Astrocyte of the hippocampus (primary cell): ENCODE measurements around the gene TBC1D13.
A peak's percentile ranks its signal among the peaks of the same experiment; 100 is the strongest.
"Not testable (repeated sequence)": the region's sequence is repeated elsewhere in the genome, so short reads cannot be mapped to it uniquely, and the experiment has no call there.

Experiments used
- DNase-seq: peaks from one replicate; pipeline ENCODE4 v3.0.0; 2011; ENCODE audit warnings: low read depth, low spot score

The TBC1D13 gene, protein sequence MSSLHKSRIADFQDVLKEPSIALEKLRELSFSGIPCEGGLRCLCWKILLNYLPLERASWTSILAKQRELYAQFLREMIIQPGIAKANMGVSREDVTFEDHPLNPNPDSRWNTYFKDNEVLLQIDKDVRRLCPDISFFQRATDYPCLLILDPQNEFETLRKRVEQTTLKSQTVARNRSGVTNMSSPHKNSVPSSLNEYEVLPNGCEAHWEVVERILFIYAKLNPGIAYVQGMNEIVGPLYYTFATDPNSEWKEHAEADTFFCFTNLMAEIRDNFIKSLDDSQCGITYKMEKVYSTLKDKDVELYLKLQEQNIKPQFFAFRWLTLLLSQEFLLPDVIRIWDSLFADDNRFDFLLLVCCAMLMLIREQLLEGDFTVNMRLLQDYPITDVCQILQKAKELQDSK

DNA sequence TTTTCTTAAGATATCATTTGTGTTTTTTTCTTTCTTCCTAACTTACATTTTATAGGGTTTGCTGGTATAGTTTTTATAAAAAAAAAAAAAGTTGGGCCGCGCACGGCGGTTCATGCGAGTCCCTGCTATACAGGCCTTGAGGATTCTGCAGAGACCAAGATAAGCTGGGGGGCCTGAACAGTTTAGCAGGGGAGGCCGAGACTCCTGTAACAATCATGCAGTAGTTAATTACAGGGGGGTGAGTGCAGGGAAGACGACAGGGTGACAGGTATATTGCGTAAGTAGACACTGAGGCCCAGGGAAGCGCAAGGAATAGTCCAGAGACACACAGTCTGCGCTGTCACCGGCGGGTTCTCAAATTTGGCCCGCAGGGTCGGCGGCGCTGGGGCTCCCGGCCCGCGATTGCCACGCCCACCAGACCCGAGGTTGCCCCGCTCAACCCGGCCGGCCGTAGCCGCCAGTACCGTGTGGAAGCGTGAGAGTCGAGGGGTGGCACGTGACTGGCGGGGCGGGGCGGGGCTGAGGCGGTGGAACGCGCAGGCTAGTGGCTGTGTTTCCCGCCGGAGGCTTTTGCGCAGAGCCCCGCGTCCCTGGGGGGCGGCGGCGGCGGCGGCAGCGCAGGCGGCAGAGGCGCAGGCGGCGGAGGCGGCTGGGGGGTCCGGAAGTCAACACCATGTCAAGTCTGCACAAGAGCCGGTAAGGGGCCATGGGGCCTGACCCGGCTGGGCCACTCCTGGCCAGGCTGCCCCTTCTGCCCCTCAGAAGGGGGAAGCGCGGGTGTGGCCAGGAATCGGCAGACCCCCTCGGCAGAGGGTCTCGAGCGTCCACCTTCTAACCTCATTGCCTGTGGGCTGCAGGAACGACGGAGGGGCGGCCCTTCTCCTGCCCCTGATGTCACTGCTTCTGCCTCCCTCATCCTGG lies at the start of gene TBC1D13:
Gene TBC1D13 (plus strand): TSS at position 573 of the 921 bp plus-strand sequence. CDS start 101 bp downstream, at position 674.
- DNase-seq: peak; percentile 93

DNA sequence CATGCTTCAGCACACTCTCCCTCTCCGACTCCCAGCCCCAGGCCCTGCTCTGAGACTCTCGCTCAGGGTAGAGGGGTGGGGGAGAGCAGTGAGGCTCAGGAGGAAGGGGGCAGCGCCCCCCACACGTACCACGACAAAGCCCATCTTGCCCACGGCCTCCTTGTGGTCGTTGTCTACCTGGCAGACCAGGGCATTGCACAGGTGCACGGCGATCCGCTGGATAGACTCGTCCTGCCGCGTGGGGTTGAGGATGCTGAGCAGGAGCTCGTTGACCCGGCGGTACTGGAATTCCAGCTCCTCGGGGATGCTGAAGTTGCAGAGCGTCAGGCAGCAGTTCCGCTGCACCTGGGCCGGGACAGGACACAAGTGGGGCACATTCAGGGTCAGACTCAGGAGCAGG lies 44.7 kb upstream of the TBC1D13 start:
- no peak for DNase-seq

DNA sequence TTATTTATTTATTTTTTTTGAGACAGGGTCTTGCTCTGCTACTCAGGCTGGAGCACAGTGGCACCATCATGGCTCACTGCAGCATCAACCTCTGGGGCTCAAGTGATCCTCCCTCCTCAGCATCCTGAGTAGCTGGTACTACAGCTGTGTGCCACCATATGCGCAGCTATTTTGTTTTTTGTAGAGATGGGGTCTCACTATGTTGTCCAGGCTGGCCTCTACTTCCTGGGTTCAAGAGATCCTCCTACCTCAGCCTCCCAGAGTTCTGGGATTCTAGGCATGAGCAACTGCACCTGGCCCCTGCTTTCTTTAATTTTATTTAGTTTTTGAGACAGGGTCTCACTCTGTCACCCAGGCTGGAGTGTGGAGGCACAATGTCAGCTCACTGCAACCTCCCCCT lies 43.6 kb upstream of the TBC1D13 start:
- DNase-seq: no peak

DNA sequence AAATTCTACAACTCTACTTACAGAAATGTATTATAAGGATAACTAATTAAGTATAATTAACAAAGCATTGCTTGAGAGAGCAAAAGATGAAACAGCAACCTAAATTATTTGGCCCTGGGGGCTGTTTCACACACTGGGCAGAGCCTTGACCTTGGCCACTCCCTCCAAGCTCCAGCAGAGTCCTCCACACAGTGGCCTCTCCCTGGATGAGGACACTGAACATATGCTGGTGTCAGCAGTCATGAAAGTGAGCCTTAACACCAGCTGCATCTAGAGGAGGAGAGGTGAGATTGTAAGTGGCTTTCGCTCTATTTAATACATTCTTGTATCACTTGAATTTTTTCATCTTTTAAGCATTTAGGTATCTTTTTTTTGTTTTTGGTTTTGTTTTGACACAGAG lies 39.8 kb upstream of the TBC1D13 start:
- DNase-seq: no peak

DNA sequence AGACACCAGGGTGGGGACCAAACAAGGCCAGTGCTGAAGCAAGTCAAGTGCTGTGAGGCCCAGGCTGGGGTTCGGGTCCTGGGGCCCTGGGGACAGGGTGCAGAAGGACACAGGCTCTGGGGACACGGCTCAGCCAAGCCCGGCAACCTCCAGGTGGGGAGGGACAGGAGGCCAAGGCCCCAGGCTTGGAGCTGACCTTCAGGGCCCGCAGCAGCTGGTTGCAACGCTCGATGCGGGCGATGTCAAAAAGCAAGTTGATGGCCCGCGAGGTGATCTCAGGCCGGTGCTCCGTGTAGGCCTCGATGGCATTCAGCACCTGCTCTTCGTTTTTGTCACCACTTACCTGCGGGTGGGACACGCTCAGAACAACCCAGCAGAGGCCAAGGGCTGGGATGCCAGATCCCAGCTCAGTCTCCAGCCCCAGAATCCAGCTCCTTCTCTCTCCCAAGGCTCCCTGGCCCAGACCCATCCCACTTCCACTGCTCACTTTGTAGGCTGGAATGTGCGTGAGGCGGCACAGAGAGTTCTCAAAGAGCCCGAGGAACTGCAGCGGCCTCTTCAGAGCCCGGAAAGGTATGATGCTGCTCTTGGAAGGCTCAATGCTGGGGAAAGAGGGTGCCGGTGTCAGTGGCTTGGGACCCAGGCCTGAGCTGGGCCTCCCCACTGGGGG lies 36.0 kb upstream of the TBC1D13 start:
- no peak for DNase-seq

DNA sequence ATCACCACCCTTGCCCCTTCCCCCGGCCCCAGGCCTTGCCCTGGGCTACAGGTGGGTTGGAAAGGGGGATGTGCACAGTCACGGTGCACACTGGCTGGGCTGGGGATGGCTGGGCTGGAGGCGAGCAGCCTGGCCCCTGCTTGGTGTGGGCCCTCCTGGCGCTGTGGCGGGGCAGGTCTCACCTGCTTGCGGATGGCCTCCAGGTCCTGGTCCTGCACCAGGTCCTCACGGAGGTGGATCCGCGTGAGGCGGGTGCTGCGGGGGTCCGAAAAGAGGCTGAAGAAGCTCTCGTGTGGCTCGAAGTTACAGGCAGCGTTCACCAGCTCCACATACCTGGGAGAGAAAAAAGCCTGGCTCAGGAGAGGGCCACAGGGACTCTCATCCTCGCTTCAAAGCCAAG lies 33.4 kb upstream of the TBC1D13 start:
- no peak for DNase-seq

DNA sequence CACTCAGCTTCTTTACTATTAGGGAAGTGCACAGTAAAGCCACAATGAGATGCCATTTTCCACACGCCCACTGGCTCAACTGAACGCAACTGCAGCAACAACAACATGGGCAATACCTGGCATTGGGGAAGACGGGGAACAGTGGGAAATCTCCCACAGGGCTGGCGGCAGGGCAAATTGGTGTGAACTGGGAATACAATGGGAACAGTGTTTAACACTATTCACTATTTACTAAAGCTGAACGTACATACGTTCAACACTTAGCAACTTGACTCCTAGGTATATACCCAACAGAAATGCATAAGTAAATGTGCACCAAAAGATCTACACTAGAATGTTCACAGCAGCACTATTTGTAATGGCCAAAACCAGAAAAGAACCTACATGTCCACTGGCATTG lies 29.5 kb upstream of the TBC1D13 start:
- DNase-seq: no peak

DNA sequence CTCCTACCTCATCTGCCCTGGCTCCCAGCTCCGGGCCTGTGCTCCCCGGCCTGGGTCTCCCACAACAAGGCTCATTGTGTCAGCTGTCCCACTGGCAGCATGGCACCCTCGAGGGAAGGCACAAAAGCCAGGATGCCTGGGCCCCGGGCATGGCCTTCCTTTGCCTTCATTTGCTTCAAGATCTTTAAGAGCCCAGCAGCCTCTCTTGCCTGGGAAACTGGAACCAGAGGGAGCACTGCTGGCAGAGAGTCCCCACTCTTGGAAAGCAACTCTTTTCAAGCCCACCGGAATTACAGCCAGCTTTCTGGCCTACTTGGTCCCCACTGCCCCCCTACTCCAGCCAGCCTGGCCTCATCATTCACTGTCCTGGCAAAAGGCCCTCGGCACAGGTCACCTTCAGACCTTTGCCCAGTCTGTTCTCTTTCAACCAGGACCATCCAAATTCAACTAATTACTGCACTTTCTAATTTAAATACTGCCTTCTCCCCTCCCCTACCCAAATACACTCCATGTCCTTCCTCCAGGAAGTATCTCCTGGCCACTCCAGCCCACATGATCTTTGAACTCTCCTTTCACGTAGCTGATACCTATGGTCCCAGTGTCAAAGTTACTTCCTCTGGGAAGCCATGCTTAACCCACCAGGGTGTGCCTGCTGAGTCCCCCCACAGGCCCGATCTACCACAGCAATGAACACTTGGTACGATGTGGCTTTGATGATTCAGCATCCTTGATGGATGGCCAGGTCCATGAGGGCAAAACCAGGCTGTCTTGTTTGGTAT lies 24.2 kb upstream of the TBC1D13 start:
- DNase-seq: peak; percentile 24

DNA sequence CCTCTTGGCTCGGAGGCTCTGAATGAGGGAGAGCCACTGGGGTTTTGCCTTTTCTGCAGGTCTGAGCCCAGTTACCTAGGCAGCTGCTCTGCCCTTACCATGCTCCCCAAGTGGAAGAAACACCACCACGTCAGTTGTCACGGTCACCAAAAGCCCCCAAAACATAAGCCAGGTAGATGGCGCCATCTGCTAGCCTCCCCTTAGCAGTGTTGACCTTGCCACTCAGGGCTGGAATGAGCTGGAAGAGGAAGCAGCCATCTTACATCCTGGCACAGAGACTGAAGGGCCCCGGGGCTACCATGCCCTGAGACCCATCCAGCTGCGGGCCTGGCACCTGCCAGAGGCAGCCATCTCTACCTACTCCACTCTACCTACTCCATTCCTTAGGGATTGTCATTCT lies 22.7 kb upstream of the TBC1D13 start:
- no peak for DNase-seq

DNA sequence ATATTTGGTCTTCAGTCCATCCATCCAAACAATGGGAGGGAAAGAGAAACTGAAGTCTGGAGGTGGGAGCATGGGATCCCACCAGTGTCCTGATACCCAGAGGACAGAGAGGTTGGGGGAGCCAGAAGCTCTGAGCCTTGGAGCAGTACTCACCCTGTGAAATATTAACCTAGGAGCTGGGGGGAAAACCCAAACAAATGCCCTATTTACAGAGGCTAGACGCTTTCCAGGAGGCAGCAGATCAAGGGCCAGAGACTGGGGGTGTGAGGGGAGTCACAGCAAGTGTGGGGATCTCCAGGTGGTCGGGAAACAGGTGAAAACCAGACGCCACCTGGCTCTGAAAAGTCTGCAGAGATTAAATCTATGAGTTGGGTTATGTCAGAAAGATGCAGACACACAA lies 21.6 kb upstream of the TBC1D13 start:
- no peak for DNase-seq

DNA sequence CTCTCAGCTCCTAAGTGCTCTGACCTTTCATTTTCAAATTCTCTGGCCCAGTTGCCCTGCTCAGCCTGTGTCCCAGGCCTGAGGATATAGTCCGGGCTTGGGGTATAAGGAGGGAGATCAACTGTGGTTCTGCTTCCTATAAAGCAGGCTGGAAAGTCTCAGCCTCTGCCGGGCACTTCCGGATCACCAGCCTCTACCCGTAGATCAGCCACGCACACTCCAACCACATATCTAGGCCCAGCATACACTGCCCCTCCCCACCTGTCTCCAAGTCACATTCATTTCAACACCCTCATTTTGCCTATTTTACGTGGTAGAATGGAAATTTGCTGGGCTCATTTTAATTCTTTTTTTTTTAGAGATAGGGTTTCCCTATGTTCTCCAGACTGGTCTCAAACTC lies 18.4 kb upstream of the TBC1D13 start:
- DNase-seq: no peak

DNA sequence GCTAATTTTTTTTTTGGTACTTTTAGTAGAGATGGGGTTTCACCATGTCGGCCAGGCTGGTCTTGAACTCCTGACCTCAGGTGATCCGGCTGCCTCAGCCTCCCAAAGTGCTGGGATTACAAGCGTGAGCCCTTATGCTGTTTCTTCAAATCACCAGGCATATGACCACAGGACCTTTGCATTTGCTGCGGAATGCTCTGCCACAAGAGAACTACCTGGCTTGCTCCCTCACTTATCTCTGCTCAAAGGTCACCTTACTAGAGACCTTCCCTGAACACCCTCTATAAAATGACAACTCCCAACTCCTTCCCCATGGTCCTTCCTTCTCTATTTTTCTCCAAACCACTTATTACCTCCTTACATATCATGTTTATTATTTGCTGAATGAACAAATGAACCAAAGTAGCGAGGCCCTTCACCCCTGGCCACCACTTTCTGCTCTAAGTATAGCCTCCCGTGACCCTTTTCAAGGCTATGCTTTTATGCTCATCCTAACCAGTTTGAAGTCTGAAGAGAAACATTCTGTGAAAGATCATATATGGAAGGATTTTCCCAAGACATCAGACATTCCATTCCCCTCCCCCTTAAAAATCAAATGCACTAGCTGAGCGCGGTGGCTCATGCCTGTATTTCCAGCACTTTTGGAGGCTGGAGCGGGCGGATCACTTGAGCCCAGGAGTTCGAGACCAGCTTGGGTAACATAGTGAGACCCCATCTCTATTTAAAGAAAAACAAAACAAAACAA lies 16.6 kb upstream of the TBC1D13 start:
- no peak for DNase-seq

DNA sequence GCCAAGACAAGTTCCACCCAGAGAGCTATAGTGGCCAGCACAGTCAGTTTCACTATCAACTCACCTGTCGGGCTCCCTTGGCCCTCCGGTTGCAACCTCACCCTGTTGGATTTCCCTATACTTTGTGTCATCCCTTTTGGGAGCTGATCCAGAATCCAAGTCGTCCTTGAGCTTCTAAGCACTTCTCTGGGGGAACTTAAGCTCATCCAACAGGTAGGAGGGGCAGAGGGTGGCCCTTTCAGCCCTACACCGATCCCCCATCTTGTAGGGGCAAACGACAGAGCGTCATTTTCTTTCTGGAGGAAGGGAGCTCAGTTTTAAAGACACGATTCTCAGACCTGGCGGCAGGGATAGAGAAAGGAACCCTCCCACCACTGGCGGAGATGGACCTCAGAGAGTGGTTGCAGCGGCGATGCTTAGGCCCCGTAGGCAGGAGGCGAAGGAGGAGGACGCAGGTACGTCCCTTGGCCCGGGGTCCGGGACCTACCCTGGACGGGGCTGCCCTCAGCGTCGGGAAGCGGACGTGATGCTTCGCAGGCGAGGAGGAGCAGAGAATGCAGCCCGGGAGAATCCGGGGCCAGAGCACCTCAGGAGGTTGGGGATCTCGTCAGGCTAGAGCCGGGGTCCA lies 15.8 kb upstream of the TBC1D13 start:
- DNase-seq: peak; percentile 55

DNA sequence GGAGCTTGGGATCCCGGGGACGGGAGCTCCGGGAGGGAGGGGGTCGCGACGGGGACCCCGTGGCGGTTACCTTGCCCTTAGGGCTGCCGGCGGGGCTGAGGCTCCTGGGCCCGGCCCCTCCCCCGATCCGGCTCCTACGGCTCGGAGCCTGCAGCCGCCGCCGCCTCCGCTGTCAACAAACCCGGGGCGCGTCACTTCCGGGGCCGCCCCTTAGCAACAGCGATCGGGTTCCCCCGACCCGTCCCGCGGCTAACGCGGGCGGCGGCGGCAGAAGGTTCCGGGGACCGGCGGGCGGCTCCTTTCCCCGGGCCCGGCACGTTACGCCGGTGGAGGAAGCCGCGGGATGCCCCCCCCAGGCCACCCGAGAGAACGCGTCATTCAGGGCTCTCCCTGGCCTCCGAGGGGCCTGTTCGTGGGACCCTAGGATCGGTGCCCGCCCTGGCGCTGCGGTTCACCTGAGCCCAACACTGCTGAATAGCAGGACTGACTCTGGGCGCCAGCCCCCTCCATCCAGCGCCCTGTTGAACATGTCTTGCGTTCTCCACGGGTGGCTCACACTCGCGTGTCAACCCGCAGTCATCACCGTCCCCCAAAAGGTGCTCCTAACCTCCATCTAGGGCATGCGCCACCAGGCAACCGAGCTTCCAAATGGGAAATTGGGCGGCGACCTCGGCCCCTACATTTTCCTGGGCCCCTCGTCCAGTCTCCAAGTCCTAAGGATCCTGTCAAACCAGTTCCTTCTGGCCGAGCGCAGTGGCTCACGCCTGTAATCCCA lies 15.1 kb upstream of the TBC1D13 start, which contains the start of gene ZER1:
Gene ZER1 (minus strand): TSS at position 183 of the 775 bp plus-strand sequence. CDS start 16,362 bp downstream, outside the sequence.
- peak; percentile 97 for DNase-seq

DNA sequence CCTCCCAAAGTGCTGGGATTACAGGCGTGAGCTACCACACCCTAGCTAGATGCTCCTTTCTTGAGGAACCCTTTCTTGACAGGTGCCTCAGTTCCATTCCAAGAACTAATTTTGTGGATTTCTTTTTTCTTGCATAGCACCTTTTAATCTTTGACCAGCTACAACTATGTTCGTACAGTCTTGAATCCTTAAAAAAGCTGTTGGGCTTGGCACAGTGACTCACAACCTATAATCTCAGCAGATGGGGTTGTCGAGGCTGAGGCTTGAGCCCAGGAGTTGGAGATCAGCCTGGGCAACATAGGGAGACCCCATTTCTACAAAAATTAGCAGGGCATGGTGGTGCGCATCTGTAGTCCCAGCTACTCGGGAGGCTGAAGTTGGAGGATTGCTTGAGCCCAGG lies 14.0 kb upstream of the TBC1D13 start:
- DNase-seq: no peak

DNA sequence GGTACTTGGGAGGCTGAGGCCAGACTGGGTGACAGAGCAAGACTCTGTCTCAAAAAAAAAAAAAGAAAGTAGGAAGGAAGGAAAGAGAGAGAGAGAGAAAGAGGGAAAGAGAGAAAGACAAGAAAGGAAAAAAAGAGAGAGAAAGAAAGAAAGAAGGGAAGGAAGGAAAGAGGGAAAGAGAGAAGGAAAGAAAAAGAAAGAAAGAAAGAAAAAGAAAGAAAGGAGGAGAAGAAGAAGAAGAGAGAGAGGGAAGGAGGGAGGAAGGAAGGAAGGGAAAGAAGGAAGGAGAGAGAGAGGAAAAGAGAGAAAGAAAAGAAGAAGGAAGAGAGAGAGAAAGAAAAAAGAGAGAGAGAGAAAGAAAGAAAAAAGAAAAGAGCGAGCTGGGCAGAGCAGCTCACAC lies 12.2 kb upstream of the TBC1D13 start:
- DNase-seq: no peak

DNA sequence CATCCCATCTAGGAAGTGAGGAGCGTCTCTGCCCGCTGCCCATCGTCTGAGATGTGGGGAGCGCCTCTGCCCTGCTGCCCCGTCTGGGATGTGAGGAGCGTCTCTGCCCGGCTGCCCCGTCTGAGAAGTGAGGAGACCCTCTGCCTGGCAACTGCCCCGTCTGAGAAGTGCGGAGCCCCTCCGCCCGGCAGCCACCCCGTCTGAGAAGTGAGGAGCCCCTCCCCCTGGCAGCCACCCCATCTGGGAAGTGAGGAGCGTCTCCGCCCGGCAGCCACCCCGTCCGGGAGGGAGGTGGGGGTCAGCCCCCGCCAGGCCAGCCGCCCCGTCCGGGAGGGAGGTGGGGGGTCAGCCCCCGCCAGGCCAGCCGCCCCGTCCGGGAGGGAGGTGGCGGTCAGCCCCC lies 7.0 kb upstream of the TBC1D13 start:
- not testable (repeated sequence) for DNase-seq

DNA sequence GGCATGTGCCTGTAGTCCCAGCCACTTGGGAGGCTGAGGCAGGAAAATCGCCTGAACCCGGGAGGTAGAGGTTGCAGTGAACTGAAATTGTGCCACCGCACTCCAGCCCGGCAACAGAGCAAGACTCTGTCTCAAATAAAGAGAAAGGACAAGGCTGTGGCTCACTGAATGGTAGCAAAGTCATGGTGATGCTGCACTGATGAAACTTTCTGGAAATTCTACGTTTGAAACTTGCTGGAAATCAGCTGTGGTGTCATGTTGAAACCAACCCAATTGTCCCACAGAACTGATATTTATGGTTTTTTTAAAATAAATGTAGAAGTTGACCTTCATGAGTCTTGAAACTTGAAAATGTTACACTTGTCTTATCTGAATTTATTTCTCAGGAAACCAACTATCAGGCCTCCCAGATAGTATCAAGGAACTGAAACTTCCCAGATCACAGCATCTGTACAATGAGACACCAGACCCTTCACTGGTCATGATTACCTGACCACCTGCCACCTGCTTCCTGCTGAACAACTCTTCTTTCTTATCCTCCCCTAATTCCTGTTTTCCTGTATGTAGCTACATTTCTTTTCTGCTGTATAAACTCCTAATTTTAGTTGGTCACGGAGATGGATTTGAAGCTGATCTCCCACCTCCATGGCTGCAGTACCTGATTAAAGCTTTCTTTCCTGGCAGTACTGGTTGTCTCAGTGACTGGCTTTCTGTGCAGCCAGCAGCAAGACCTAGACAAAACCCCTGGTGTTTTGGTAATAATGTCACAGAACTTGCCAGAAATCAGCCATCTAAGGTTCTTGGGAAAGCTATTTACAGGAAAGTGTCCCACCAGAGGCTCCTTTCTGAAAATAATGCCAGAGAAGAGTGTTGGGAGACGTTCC lies 5.6 kb upstream of the TBC1D13 start:
- DNase-seq: no peak
